Cardiac fibroblast (primary cell): Measurements from ENCODE around the gene CACNA2D3.

Experiments
- DNase-seq, 2 donors: peaks; one replicate each; pipeline versions ENCODE4 v3.0.0 to v3.0.0-alpha.2; 2010; ENCODE audit warnings: low read depth in 2 of 2
- H3K4me3 ChIP-seq, 2 donors: replicated peaks in 1 of 2; 1 replicate in 1 of 2; 2 replicates in 1 of 2; pipeline ENCODE4 v1.5.1; 2011; ENCODE audit warnings: low read depth in 2 of 2, low read length in 2 of 2, mild to moderate bottlenecking in 2 of 2, moderate library complexity in 1 of 2
- CTCF ChIP-seq: IDR thresholded peaks from one replicate; pipeline ENCODE4 v1.5.1; 2011; ENCODE audit warnings: low read depth, mild to moderate bottlenecking, low read length, inconsistent platforms

Gene CACNA2D3

GRCh38 chr3:54120657-54121413 lies 1.5 kb upstream of the CACNA2D3 start:
- peak; percentile 14 to 23 for DNase-seq
- peak overlapping the region in 1 of 2 donors; percentile 55 for H3K4me3 ChIP-seq
- TF ChIP-seq CTCF: no peak

- H3K4me3 ChIP-seq: peak overlapping the region; percentile 36 to 55
- no peak for TF ChIP-seq CTCF
- peak in 1 of 2 donors; percentile 22 for DNase-seq
Measured at GRCh38 chr3:54121414-54122323, 683 bp upstream of the CACNA2D3 start.

- peak overlapping the region in 1 of 2 donors; percentile 40 for H3K4me3 ChIP-seq
Measured at GRCh38 chr3:54123003-54123775, 837 bp downstream of the CACNA2D3 start.

GRCh38 chr3:54123776-54124196 lies 1.4 kb downstream of the CACNA2D3 start:
- peak overlapping the region in 1 of 2 donors; percentile 40 for H3K4me3 ChIP-seq
- peak in 1 of 2 donors; percentile 10 for DNase-seq
- TF ChIP-seq CTCF: no peak

More at GRCh38 chr3:54123003-54123775, 837 bp downstream of the CACNA2D3 start:
- no peak for TF ChIP-seq CTCF
- peak in 1 of 2 donors; percentile 3 for DNase-seq

- DNase-seq: no peak
- no peak for TF ChIP-seq CTCF
- no peak overlapping the region for H3K4me3 ChIP-seq
Measured at GRCh38 chr3:54125300-54125699, 2.9 kb downstream of the CACNA2D3 start.

- no peak for TF ChIP-seq CTCF
- no peak overlapping the region for H3K4me3 ChIP-seq
- DNase-seq: no peak
Measured at GRCh38 chr3:54126551-54126950, 4.2 kb downstream of the CACNA2D3 start.
